ENCODE measurements around the gene TNS1. TPM values are rescaled to one million over a fixed set of nuclear protein-coding genes. Genes with fewer than 3 reads are reported as not detected.

The TNS1 gene
- total and polyA plus RNA-seq, 2 experiments from 2014 or later, result 16.2 to 27.6 TPM

GRCh38 chr2:217993138-217993537 lies 9.7 kb downstream of the TNS1 start:
- H3K36me3 ChIP-seq (replicated peaks; ENCODE audit: insufficient read depth, low read depth), result no peaks in the 10 kb centered on the region
- H3K79me2 ChIP-seq, result no peaks in the 10 kb centered on the region
- 81% methylated on average over 6 of the region's 6 CpGs for WGBS (ENCODE audit: low lambda C conversion rate, missing lambda C conversion rate)
- no peaks in the 10 kb centered on the region for H3K9me3 ChIP-seq (ENCODE audit: low read depth)
- peaks cover 2% of the 10 kb centered on the region for H4K20me1 ChIP-seq (ENCODE audit: insufficient read depth, poor library complexity, severe bottlenecking)
- H3K27ac ChIP-seq, result no peak overlapping the region
- no peak for DNase-seq (ENCODE audit: low spot score)
- H3K4me3 ChIP-seq, result no peak overlapping the region
- no peak overlapping the region for H3K4me2 ChIP-seq
- H3K4me1 ChIP-seq (ENCODE audit: insufficient read depth), result peaks cover 17% of the 10 kb centered on the region
- no peaks in the 10 kb centered on the region for H3K27me3 ChIP-seq
- H2AFZ ChIP-seq, result no peak overlapping the region
- TF ChIP-seq EZH2phosphoT487 (IDR thresholded peaks at IDR 0.05; ENCODE audit: low read depth, severe bottlenecking, unreplicated experiment), result no peak
- TF ChIP-seq CTCF (IDR thresholded peaks at IDR 0.05; ENCODE audit: poor library complexity), result no peak
- TF ChIP-seq EZH2 (IDR thresholded peaks at IDR 0.05; ENCODE audit: borderline replicate concordance), result no peak
- H3K9me2 ChIP-seq (replicated peaks; ENCODE audit: insufficient read depth), result no peaks in the 10 kb centered on the region

- no peaks in the 10 kb centered on the region for H3K27me3 ChIP-seq
- H2AFZ ChIP-seq, result no peak overlapping the region
- H3K36me3 ChIP-seq (replicated peaks; ENCODE audit: insufficient read depth, low read depth), result no peaks in the 10 kb centered on the region
- H3K4me2 ChIP-seq, result no peak overlapping the region
- no peak overlapping the region for H3K4me3 ChIP-seq
- H3K4me1 ChIP-seq (ENCODE audit: insufficient read depth), result peaks cover 18% of the 10 kb centered on the region
- H4K20me1 ChIP-seq (ENCODE audit: insufficient read depth, poor library complexity, severe bottlenecking), result peaks cover 2% of the 10 kb centered on the region
- TF ChIP-seq EZH2phosphoT487 (IDR thresholded peaks at IDR 0.05; ENCODE audit: low read depth, severe bottlenecking, unreplicated experiment) (no peak), EZH2 (IDR thresholded peaks at IDR 0.05; ENCODE audit: borderline replicate concordance) (no peak), CTCF (IDR thresholded peaks at IDR 0.05; ENCODE audit: poor library complexity) (no peak)
- H3K27ac ChIP-seq, result no peak overlapping the region
- DNase-seq (ENCODE audit: low spot score), result no peak
- H3K9me2 ChIP-seq (replicated peaks; ENCODE audit: insufficient read depth), result no peaks in the 10 kb centered on the region
- 91% methylated on average over 3 of the region's 3 CpGs for WGBS (ENCODE audit: low lambda C conversion rate, missing lambda C conversion rate)
- H3K9me3 ChIP-seq (ENCODE audit: low read depth), result no peaks in the 10 kb centered on the region
- H3K79me2 ChIP-seq, result no peaks in the 10 kb centered on the region
These were observed 10.7 kb downstream of the TNS1 start for GRCh38 chr2:217992061-217992460.

GRCh38 chr2:217990791-217991465 lies 11.9 kb downstream of the TNS1 start:
- H3K79me2 ChIP-seq, result no peaks in the 10 kb centered on the region
- H3K27ac ChIP-seq, result no peak overlapping the region
- no peaks in the 10 kb centered on the region for H3K27me3 ChIP-seq
- H3K4me2 ChIP-seq, result no peak overlapping the region
- peaks cover 2% of the 10 kb centered on the region for H4K20me1 ChIP-seq (ENCODE audit: insufficient read depth, poor library complexity, severe bottlenecking)
- 84% methylated on average over 8 of the region's 9 CpGs for WGBS (ENCODE audit: low lambda C conversion rate, missing lambda C conversion rate)
- H3K9me3 ChIP-seq (ENCODE audit: low read depth), result no peaks in the 10 kb centered on the region
- H3K9me2 ChIP-seq (replicated peaks; ENCODE audit: insufficient read depth), result no peaks in the 10 kb centered on the region
- no peak overlapping the region for H2AFZ ChIP-seq
- H3K4me1 ChIP-seq (ENCODE audit: insufficient read depth), result peaks cover 15% of the 10 kb centered on the region
- no peak for DNase-seq (ENCODE audit: low spot score)
- no peak for TF ChIP-seq EZH2phosphoT487 (IDR thresholded peaks at IDR 0.05; ENCODE audit: low read depth, severe bottlenecking, unreplicated experiment)
- no peak for TF ChIP-seq EZH2 (IDR thresholded peaks at IDR 0.05; ENCODE audit: borderline replicate concordance)
- no peak for TF ChIP-seq CTCF (IDR thresholded peaks at IDR 0.05; ENCODE audit: poor library complexity)
- H3K4me3 ChIP-seq, result no peak overlapping the region
- H3K36me3 ChIP-seq (replicated peaks; ENCODE audit: insufficient read depth, low read depth), result no peaks in the 10 kb centered on the region

Data from hepatocyte (in vitro differentiated cells).